Measurements from ENCODE around the gene PRSS1. TPM values are rescaled to one million over a fixed set of nuclear protein-coding genes. Genes with fewer than 3 reads are reported as not detected.

The PRSS1 gene
- total RNA-seq, 1 experiment from 2014 or later: 7.3 TPM

GRCh38 chr7:142782922-142783900 lies 33.9 kb downstream of the PRSS1 start:
- ChIA-PET POLR2A (interaction anchor here (0.6 kb wide), 1 partner anchor 503 kb away, joined by 9 read pairs; no protein-coding TSS in a partner anchor), CTCF (interaction anchor here (0.6 to 1.6 kb wide), 15 partner anchors 10 to 329 kb away, joined by 3 to 24 read pairs (median 4); no protein-coding TSS in a partner anchor)
- peak; percentile 92 for ATAC-seq
- Histone ChIP-seq H3K27ac (ENCODE audit: low read length) (no peak overlapping the region), H3K27me3 (ENCODE audit: control insufficient read depth, insufficient read depth, low read length) (peaks cover 6% of the 10 kb centered on the region; the same call in 1 of the 2 replicates), H3K9me3 (ENCODE audit: control insufficient read depth, insufficient read depth, low read depth, low read length) (no peaks in the 10 kb centered on the region), H3K4me1 (ENCODE audit: control insufficient read depth, insufficient read depth, low read length) (no peaks in the 10 kb centered on the region), H3K36me3 (ENCODE audit: control insufficient read depth, insufficient read depth, low read length) (no peaks in the 10 kb centered on the region), H3K4me3 (ENCODE audit: low read depth in 2 of 2, low read length in 2 of 2) (peak overlapping the region in 1 of 2 experiments; percentile 23; a peak in 2 of 4 replicates)
- no TSS peak for BruUV-seq (replicated peaks)
- no peak for TF ChIP-seq POLR2AphosphoS5 (IDR thresholded peaks at IDR 0.05; ENCODE audit: low read depth, low read length)
- peak; percentile 91 for TF ChIP-seq CTCF (IDR thresholded peaks at IDR 0.05)
- TF ChIP-seq REST (IDR thresholded peaks at IDR 0.05; ENCODE audit: insufficient read depth in 1 of 2, low read depth in 2 of 2, low read length in 1 of 2): no peak
- in situ Hi-C loops (cut with HindIII; ENCODE audit: low pct_unique_long_range_greater_than_20kb, low sequenced_read_pairs): no loop called here
- peak; percentile 82 for DNase-seq (ENCODE audit: low read depth, low spot score)
- intact Hi-C loops (cut with micrococcal nuclease; ENCODE audit: unreplicated experiment): loop anchor here (1.0 to 10.0 kb wide), 4 partner anchors 68 to 178 kb away; no protein-coding TSS in a partner anchor

GRCh38 chr7:142784096-142784495 lies 34.8 kb downstream of the PRSS1 start:
- no peak overlapping the region for H3K4me3 ChIP-seq (ENCODE audit: low read depth in 2 of 2, low read length in 2 of 2)
- H3K27ac ChIP-seq (ENCODE audit: low read length): no peak overlapping the region
- in situ Hi-C loops (cut with HindIII; ENCODE audit: low pct_unique_long_range_greater_than_20kb, low sequenced_read_pairs) (no loop called here), intact Hi-C loops (cut with micrococcal nuclease; ENCODE audit: unreplicated experiment) (loop anchor here (10.0 kb wide), 2 partner anchors 69 to 179 kb away; no protein-coding TSS in a partner anchor)
- H3K4me1 ChIP-seq (ENCODE audit: control insufficient read depth, insufficient read depth, low read length): no peaks in the 10 kb centered on the region
- TF ChIP-seq CTCF (IDR thresholded peaks at IDR 0.05) (no peak), SIN3A (IDR thresholded peaks at IDR 0.05; ENCODE audit: borderline replicate concordance, insufficient read depth, low read depth, low read length) (no peak), POLR2AphosphoS5 (IDR thresholded peaks at IDR 0.05; ENCODE audit: low read depth, low read length) (no peak), TCF7L2 (IDR thresholded peaks at IDR 0.05; ENCODE audit: low read depth, low read length) (no peak), REST (IDR thresholded peaks at IDR 0.05; ENCODE audit: insufficient read depth in 1 of 2, low read depth in 2 of 2, low read length in 1 of 2) (no peak)
- ChIA-PET POLR2A (no interaction called here), CTCF (interaction anchor here (0.6 to 1.6 kb wide), 4 partner anchors 9 to 196 kb away, joined by 5 to 17 read pairs (median 8); no protein-coding TSS in a partner anchor)
- no peak for DNase-seq (ENCODE audit: low read depth, low spot score)
- no TSS peak for BruUV-seq (replicated peaks)
- H3K9me3 ChIP-seq (ENCODE audit: control insufficient read depth, insufficient read depth, low read depth, low read length): no peaks in the 10 kb centered on the region
- peaks cover 6% of the 10 kb centered on the region; the same call in 1 of the 2 replicates for H3K27me3 ChIP-seq (ENCODE audit: control insufficient read depth, insufficient read depth, low read length)
- ATAC-seq: no peak
- H3K36me3 ChIP-seq (ENCODE audit: control insufficient read depth, insufficient read depth, low read length): no peaks in the 10 kb centered on the region

Data from Panc1 (cell line).